Measurements from ENCODE around the gene ANKMY1. TPM values are rescaled to one million over a fixed set of nuclear protein-coding genes. Genes with fewer than 3 reads are reported as not detected.

Gene ANKMY1
- total and polyA plus RNA-seq, 2 of the 13 experiments (the other 11 are each of a cell fraction or from before 2014, with no cell fraction given), result 11.7 to 18.8 TPM

DNA sequence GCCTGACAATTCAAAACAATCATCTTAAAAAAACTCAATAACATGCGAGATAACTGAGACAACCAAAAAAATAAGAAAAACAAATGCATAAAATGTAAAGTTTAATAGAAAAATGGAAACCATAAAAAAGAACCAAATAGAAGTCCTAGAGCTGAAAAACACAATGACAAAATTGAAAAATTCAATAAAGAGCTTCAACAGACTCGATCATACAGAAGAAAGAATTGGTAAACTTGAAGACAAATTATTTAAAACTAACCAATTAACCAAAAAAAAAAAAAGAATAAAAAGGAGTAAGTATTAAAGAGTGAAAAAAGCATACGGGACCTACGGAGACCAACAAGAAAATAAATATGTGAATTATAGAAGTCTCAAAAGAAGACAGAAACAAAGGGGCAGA lies 84.6 kb downstream of the ANKMY1 start:
- Histone ChIP-seq H4K20me1 (ENCODE audit: insufficient read depth, low read length) (no peaks in the 10 kb centered on the region), H3K27ac (ENCODE audit: extremely low read length, insufficient read depth, low read length) (no peak overlapping the region), H3K4me1 (ENCODE audit: insufficient read depth, low read length) (no peaks in the 10 kb centered on the region), H3K36me3 (replicated peaks in 1 of 2; ENCODE audit: control insufficient read depth in 1 of 2, insufficient read depth in 2 of 2, low read length in 2 of 2) (no peaks in the 10 kb centered on the region), H3K9me3 (ENCODE audit: low read length) (peaks cover 9% of the 10 kb centered on the region; the same call in 1 of the 2 replicates), H3K4me3 (replicated peaks in 1 of 3; ENCODE audit: insufficient read depth in 1 of 3, low read depth in 2 of 3, low read length in 3 of 3) (no peak overlapping the region), H3K27me3 (ENCODE audit: control insufficient read depth in 1 of 2, insufficient read depth in 2 of 2, low read length in 2 of 2) (no peaks in the 10 kb centered on the region), H2AFZ (ENCODE audit: low read length) (no peak overlapping the region), H3K9ac (ENCODE audit: insufficient read depth, low read depth, low read length) (no peak overlapping the region), H3K4me2 (ENCODE audit: low read depth, low read length) (no peak overlapping the region), H3K79me2 (ENCODE audit: insufficient read depth, low read length) (no peaks in the 10 kb centered on the region)
- intact Hi-C loops (cut with micrococcal nuclease; ENCODE audit: unreplicated experiment) (no loop called here), in situ Hi-C loops (cut with HindIII; ENCODE audit: extremely low pct_ligation_motif_present, low pct_unique_long_range_greater_than_20kb) (no loop called here)
- CTCF ChIA-PET (ENCODE audit: low intra/inter-chr PET ratio, low total read pairs), result no interaction called here
- ATAC-seq (no peak), DNase-seq (ENCODE audit: low spot score) (no peak), FAIRE-seq (no peak)
- peak; percentile 93 for TF ChIP-seq ZNF160 (CRISPR knock-in tag; IDR thresholded peaks at IDR 0.05)
- no peak for TF ChIP-seq SMYD3 (CRISPR knock-in tag; IDR thresholded peaks at IDR 0.05)
- POLR2A ChIA-PET, result interaction anchor here (0.8 kb wide), 1 partner anchor 17 kb away, joined by 4 read pairs; no protein-coding TSS in a partner anchor
- BruUV-seq (replicated peaks), result no TSS peak
- WGBS (ENCODE audit: low lambda C conversion rate), result 96% methylated on average over 4 of the region's 4 CpGs

GRCh38 chr2:240472078-240472790 lies 85.6 kb downstream of the ANKMY1 start:
- Histone ChIP-seq H4K20me1 (ENCODE audit: insufficient read depth, low read length) (no peaks in the 10 kb centered on the region), H3K27ac (ENCODE audit: extremely low read length, insufficient read depth, low read length) (no peak overlapping the region), H3K79me2 (ENCODE audit: insufficient read depth, low read length) (no peaks in the 10 kb centered on the region), H3K36me3 (replicated peaks in 1 of 2; ENCODE audit: control insufficient read depth in 1 of 2, insufficient read depth in 2 of 2, low read length in 2 of 2) (no peaks in the 10 kb centered on the region), H3K27me3 (ENCODE audit: control insufficient read depth in 1 of 2, insufficient read depth in 2 of 2, low read length in 2 of 2) (no peaks in the 10 kb centered on the region), H3K4me3 (replicated peaks in 1 of 3; ENCODE audit: insufficient read depth in 1 of 3, low read depth in 2 of 3, low read length in 3 of 3) (no peak overlapping the region), H3K4me2 (ENCODE audit: low read depth, low read length) (no peak overlapping the region), H2AFZ (ENCODE audit: low read length) (no peak overlapping the region), H3K4me1 (ENCODE audit: insufficient read depth, low read length) (no peaks in the 10 kb centered on the region), H3K9me3 (ENCODE audit: low read length) (peaks cover 9% of the 10 kb centered on the region; the same call in 1 of the 2 replicates), H3K9ac (ENCODE audit: insufficient read depth, low read depth, low read length) (no peak overlapping the region)
- 94% methylated on average over 10 of the region's 11 CpGs for WGBS (ENCODE audit: low lambda C conversion rate)
- no peak for ATAC-seq
- in situ Hi-C loops (cut with HindIII; ENCODE audit: extremely low pct_ligation_motif_present, low pct_unique_long_range_greater_than_20kb) (no loop called here), intact Hi-C loops (cut with micrococcal nuclease; ENCODE audit: unreplicated experiment) (no loop called here)
- BruUV-seq (replicated peaks), result no TSS peak
- DNase-seq (ENCODE audit: low spot score), result no peak
- FAIRE-seq, result no peak
- ChIA-PET CTCF (ENCODE audit: low intra/inter-chr PET ratio, low total read pairs) (no interaction called here), POLR2A (no interaction called here)
- TF ChIP-seq PITX1 (CRISPR knock-in tag; IDR thresholded peaks at IDR 0.05), result no peak
- no peak for TF ChIP-seq ZNF282 (IDR thresholded peaks at IDR 0.05; ENCODE audit: partially characterized antibody)
- TF ChIP-seq, protein P1, sequence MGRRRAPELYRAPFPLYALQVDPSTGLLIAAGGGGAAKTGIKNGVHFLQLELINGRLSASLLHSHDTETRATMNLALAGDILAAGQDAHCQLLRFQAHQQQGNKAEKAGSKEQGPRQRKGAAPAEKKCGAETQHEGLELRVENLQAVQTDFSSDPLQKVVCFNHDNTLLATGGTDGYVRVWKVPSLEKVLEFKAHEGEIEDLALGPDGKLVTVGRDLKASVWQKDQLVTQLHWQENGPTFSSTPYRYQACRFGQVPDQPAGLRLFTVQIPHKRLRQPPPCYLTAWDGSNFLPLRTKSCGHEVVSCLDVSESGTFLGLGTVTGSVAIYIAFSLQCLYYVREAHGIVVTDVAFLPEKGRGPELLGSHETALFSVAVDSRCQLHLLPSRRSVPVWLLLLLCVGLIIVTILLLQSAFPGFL (CRISPR knock-in tag; IDR thresholded peaks at IDR 0.05), result no peak
- TF ChIP-seq, protein P2, sequence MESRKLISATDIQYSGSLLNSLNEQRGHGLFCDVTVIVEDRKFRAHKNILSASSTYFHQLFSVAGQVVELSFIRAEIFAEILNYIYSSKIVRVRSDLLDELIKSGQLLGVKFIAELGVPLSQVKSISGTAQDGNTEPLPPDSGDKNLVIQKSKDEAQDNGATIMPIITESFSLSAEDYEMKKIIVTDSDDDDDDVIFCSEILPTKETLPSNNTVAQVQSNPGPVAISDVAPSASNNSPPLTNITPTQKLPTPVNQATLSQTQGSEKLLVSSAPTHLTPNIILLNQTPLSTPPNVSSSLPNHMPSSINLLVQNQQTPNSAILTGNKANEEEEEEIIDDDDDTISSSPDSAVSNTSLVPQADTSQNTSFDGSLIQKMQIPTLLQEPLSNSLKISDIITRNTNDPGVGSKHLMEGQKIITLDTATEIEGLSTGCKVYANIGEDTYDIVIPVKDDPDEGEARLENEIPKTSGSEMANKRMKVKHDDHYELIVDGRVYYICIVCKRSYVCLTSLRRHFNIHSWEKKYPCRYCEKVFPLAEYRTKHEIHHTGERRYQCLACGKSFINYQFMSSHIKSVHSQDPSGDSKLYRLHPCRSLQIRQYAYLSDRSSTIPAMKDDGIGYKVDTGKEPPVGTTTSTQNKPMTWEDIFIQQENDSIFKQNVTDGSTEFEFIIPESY (CRISPR knock-in tag; IDR thresholded peaks at IDR 0.05), result 0 out of 2 replicates have a peak, but pooled peaks have one; percentile 22

Measured in HepG2 (cell line).